Left ventricle myocardium inferior (tissue), 1 donor: ENCODE data around the gene GRIK4. TPM values are rescaled to one million over a fixed set of nuclear protein-coding genes. Genes with fewer than 3 reads are reported as not detected.

Experiments
- DNase-seq: peaks from one replicate; pipeline ENCODE4 v3.0.0-alpha.2; 2020
- H3K27ac ChIP-seq: fragments of 200-600 bp; replicated peaks from 2 replicates; pipeline ENCODE4 v1.8.0; 2021
- H3K27me3 ChIP-seq: fragments of 200-600 bp; 2 replicates; pipeline ENCODE4 v1.8.0; 2021; ENCODE audit warnings: low read depth
- H3K36me3 ChIP-seq: fragments of 200-600 bp; 2 replicates; pipeline ENCODE4 v1.8.0; 2021
- H3K4me1 ChIP-seq: fragments of 200-600 bp; 2 replicates; pipeline ENCODE4 v1.8.0; 2021
- H3K4me3 ChIP-seq: fragments of 200-600 bp; 2 replicates; pipeline ENCODE4 v1.8.0; 2021; ENCODE audit warnings: mild to moderate bottlenecking, moderate library complexity
- H3K9me3 ChIP-seq: fragments of 200-600 bp; replicated peaks from 2 replicates; pipeline ENCODE4 v1.8.0; 2021
- intact Hi-C: fragments of 100-400 bp; cut with micrococcal nuclease; formaldehyde crosslinking; loops from one replicate; pipeline ENCODE4 v1.11.0; 2022
- total RNA-seq: library from RNA; stranded (reverse); fragmentation: NEBNext Ultra II Directional; extraction: Animal tissue kit (Norgen Biotek cat#: 25700); gene quantifications from one replicate; pipeline ENCODE4 v1.2.1, GENCODE V29; 2021
- TF ChIP-seq, protein P1 (sequence below): fragments of 200-600 bp; IDR thresholded peaks from 2 replicates; pipeline ENCODE4 v1.8.0; 2021; ENCODE audit warnings: antibody characterized with exemption, mild to moderate bottlenecking, borderline replicate concordance
- donor health status: DM: no; HTN: yes; CAD: no; lungs with severe emphysema.

Gene GRIK4
- total RNA-seq, 1 donor from 2014 or later: 0.16 TPM

DNA sequence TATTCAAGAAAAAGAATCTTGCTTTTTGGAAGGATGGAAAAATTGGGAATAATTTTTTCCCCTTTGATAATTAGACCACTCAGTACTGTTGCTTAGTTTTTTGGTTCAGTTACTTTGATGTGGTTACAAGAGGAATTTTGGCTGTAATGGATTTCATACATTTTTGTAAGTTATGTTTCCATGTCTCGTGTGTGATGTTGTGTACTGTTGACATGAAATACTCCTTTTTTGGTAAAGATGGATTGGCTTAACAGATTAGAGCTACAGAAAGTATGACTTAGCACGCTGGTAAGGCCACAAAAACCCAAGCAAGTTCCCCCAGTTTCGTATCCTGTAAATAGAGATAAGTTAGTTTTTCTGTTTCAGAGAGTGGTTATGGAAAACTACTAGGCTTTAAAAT, 524.2 kb downstream of the GRIK4 start:
- Histone ChIP-seq H3K4me1 (peaks cover 38% of the 10 kb centered on the region), H3K36me3 (no peaks in the 10 kb centered on the region), H3K27ac (no peak overlapping the region), H3K4me3 (no peak overlapping the region), H3K27me3 (no peaks in the 10 kb centered on the region), H3K9me3 (no peaks in the 10 kb centered on the region)
- no peak for DNase-seq
- TF ChIP-seq, protein P1, sequence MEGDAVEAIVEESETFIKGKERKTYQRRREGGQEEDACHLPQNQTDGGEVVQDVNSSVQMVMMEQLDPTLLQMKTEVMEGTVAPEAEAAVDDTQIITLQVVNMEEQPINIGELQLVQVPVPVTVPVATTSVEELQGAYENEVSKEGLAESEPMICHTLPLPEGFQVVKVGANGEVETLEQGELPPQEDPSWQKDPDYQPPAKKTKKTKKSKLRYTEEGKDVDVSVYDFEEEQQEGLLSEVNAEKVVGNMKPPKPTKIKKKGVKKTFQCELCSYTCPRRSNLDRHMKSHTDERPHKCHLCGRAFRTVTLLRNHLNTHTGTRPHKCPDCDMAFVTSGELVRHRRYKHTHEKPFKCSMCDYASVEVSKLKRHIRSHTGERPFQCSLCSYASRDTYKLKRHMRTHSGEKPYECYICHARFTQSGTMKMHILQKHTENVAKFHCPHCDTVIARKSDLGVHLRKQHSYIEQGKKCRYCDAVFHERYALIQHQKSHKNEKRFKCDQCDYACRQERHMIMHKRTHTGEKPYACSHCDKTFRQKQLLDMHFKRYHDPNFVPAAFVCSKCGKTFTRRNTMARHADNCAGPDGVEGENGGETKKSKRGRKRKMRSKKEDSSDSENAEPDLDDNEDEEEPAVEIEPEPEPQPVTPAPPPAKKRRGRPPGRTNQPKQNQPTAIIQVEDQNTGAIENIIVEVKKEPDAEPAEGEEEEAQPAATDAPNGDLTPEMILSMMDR: no peak
- intact Hi-C loops: no loop called here

DNA sequence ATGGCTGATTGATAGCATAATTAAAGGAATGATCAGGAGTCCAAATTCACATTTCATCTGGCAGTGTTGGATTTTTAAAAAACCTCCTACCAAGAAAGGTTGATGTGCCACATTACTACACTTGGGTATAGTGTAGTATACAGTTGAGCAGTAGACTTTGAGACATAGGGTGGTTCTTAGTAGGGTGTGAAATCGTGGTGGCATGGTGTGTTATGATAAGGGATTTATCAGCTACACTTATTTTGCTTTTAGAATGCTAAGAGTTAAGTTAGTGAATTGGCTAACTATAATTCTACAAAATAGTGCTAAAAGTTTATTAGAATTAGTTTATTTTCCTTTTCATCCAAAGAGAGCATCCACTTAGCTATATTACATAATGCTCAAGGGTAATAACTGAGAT, 525.5 kb downstream of the GRIK4 start:
- intact Hi-C loops: no loop called here
- no peak overlapping the region for H3K4me3 ChIP-seq
- no peaks in the 10 kb centered on the region for H3K36me3 ChIP-seq
- no peak overlapping the region for H3K27ac ChIP-seq
- no peak for DNase-seq
- H3K4me1 ChIP-seq: peaks cover 45% of the 10 kb centered on the region
- H3K27me3 ChIP-seq: no peaks in the 10 kb centered on the region
- TF ChIP-seq, protein P1: no peak
- no peaks in the 10 kb centered on the region for H3K9me3 ChIP-seq

Other genes starting within 250 kb of the GRIK4 start
- 9.7 TPM for gene TLCD5, start 186.4 kb upstream of the GRIK4 start, total RNA-seq
- 92.9 TPM for gene ARHGEF12, start 175.3 kb upstream of the GRIK4 start, total RNA-seq